HepG2 (cell line): ENCODE measurements around the gene FAM149A. TPM values are rescaled to one million over a fixed set of nuclear protein-coding genes. Genes with fewer than 3 reads are reported as not detected.
A peak's percentile ranks its signal among the peaks of the same experiment; 100 is the strongest.

ENCODE experiments used
- ATAC-seq: fragments of 200-7000 bp; cut with Tn5 transposase; 3 replicates; pipeline ENCODE4 v1.9.1; 2020; ENCODE audit warnings: mild to moderate bottlenecking, moderate library complexity
- BruUV-seq: library from RNA; stranded (reverse); fragments of 400-500 nt; replicated peaks from 2 replicates; lab custom pipeline; 2021; lab: Mats Ljungman, UMichigan
- CTCF ChIA-PET: fragments of 300-600 bp; formaldehyde crosslinking; extraction: SDS; loops from one replicate; lab custom pipeline; 2021; ENCODE audit warnings: low total read pairs, inconsistent platforms, low intra/inter-chr PET ratio; lab: Yijun Ruan, JAX
- POLR2A ChIA-PET: fragments of 350-600 bp; sonication (Branson Sonifier 250); formaldehyde crosslinking; loops from one replicate; lab custom pipeline; 2020; ENCODE audit warnings: antibody characterized with exemption, inconsistent platforms; lab: Yijun Ruan, JAX
- DNase-seq: peaks from one replicate; pipeline ENCODE4 v3.0.0-alpha.2; 2015; ENCODE audit warnings: low spot score
- FAIRE-seq: peaks from 3 replicates; lab custom pipeline; 2011; peaks lifted over from hg19 to GRCh38; lab: Jason Lieb, UNC
- H2AFZ ChIP-seq: one replicate; pipeline ENCODE4 v1.6.1; 2011; ENCODE audit warnings: low read length, inconsistent platforms
- H3K27ac ChIP-seq: fragments of 300-600 bp; 3 replicates; pipeline ENCODE4 v1.8.0; 2011; ENCODE audit warnings: mixed run types, mild to moderate bottlenecking, mixed read lengths, low read length, inconsistent platforms; ENCODE audit not compliant: insufficient read depth; ENCODE audit errors: extremely low read length
- H3K27me3 ChIP-seq, 2 experiments: fragments of 200-600 bp in 1 of 2; 2 replicates in 1 of 2; 3 replicates in 1 of 2; pipeline versions ENCODE4 v1.6.0 to v1.8.0; 2011; ENCODE audit warnings: low read length in 2 of 2, mild to moderate bottlenecking in 2 of 2, moderate library complexity in 2 of 2, inconsistent platforms in 1 of 2; ENCODE audit not compliant: insufficient read depth in 2 of 2, control insufficient read depth in 1 of 2
- H3K36me3 ChIP-seq, 2 experiments: fragments of 200-600 bp in 1 of 2; replicated peaks in 1 of 2; 2 replicates in 1 of 2; 3 replicates in 1 of 2; pipeline versions ENCODE4 v1.5.1 to v1.8.0; 2011; ENCODE audit warnings: low read length in 2 of 2, inconsistent platforms in 1 of 2; ENCODE audit not compliant: insufficient read depth in 2 of 2, control insufficient read depth in 1 of 2
- H3K4me1 ChIP-seq: 2 replicates; pipeline ENCODE4 v1.5.1; 2012; ENCODE audit warnings: low read length, inconsistent platforms; ENCODE audit not compliant: insufficient read depth
- H3K4me2 ChIP-seq: 2 replicates; pipeline ENCODE4 v1.6.0; 2011; ENCODE audit warnings: low read depth, low read length, inconsistent platforms
- H3K4me3 ChIP-seq, 3 experiments: fragments of 200-600 bp in 1 of 3; sonication (generic), shearing (Covaris generic) in 1 of 3; replicated peaks in 1 of 3; 2 replicates each; pipeline ENCODE4 v1.5.1; 2011 to 2016; ENCODE audit warnings: low read length in 3 of 3, inconsistent platforms in 2 of 3, low read depth in 2 of 3, mild to moderate bottlenecking in 2 of 3, control low read depth in 1 of 3, mixed read lengths in 1 of 3; ENCODE audit not compliant: insufficient read depth in 1 of 3
- H3K79me2 ChIP-seq: one replicate; pipeline ENCODE4 v1.6.1; 2011; ENCODE audit warnings: low read length, inconsistent platforms; ENCODE audit not compliant: insufficient read depth
- H3K9ac ChIP-seq: 2 replicates; pipeline ENCODE4 v1.6.0; 2011; ENCODE audit warnings: mild to moderate bottlenecking, low read depth, low read length, inconsistent platforms; ENCODE audit not compliant: insufficient read depth
- H3K9me3 ChIP-seq: 2 replicates; pipeline ENCODE4 v1.5.1; 2012; ENCODE audit warnings: mild to moderate bottlenecking, low read length
- H4K20me1 ChIP-seq: 2 replicates; pipeline ENCODE4 v1.6.0; 2011; ENCODE audit warnings: inconsistent platforms, mild to moderate bottlenecking, low read length, moderate library complexity; ENCODE audit not compliant: insufficient read depth
- CENPT ChIP-seq: sonication (generic); formaldehyde crosslinking; IDR thresholded peaks from 2 replicates; pipeline ENCODE4 v1.8.0; 2022; ENCODE audit warnings: low read depth, mild to moderate bottlenecking, moderate library complexity, missing genetic modification reagents
- CENPX ChIP-seq: sonication (generic); formaldehyde crosslinking; IDR thresholded peaks from 2 replicates; pipeline ENCODE4 v1.9.0; 2021; ENCODE audit warnings: mild to moderate bottlenecking, missing genetic modification reagents, moderate library complexity
- DNMT1 ChIP-seq: sonication (generic); formaldehyde crosslinking; IDR thresholded peaks from 2 replicates; pipeline ENCODE4 v1.5.1; 2020; ENCODE audit warnings: mild to moderate bottlenecking, missing genetic modification reagents
- HINFP ChIP-seq: sonication (generic); formaldehyde crosslinking; IDR thresholded peaks from 2 replicates; pipeline ENCODE4 v1.4.0; 2020; ENCODE audit warnings: low read depth, mild to moderate bottlenecking, missing genetic modification reagents
- IRF2 ChIP-seq: IDR thresholded peaks from 2 replicates; pipeline ENCODE4 v1.6.1; 2018; ENCODE audit warnings: missing genetic modification reagents, missing compliant biosample characterization
- MAFF ChIP-seq: IDR thresholded peaks from 2 replicates; pipeline ENCODE4 v1.6.1; 2011; ENCODE audit warnings: low read depth, low read length, improper control_type of control experiment
- MAFK ChIP-seq, 2 experiments: IDR thresholded peaks in 1 of 2; conservative IDR thresholded peaks in 1 of 2; 2 replicates each; pipeline ENCODE4 v1.6.1; 2011; ENCODE audit warnings: improper control_type of control experiment in 2 of 2, low read length in 2 of 2
- MBD4 ChIP-seq: IDR thresholded peaks from 2 replicates; pipeline ENCODE4 v1.6.1; 2012; ENCODE audit warnings: low read length, inconsistent platforms, borderline replicate concordance
- NR2F2 ChIP-seq: IDR thresholded peaks from 2 replicates; pipeline ENCODE4 v1.6.1; 2012; ENCODE audit warnings: low read depth, inconsistent platforms, borderline replicate concordance
- RCOR2 ChIP-seq: IDR thresholded peaks from 2 replicates; pipeline ENCODE4 v1.6.1; 2016; ENCODE audit warnings: missing biosample characterization, missing genetic modification reagents
- SMAD1 ChIP-seq: sonication (generic); formaldehyde crosslinking; IDR thresholded peaks from 2 replicates; pipeline ENCODE4 v1.4.0; 2020; ENCODE audit warnings: missing genetic modification reagents, low read depth, mild to moderate bottlenecking, borderline replicate concordance
- ZMAT3 ChIP-seq: sonication (generic); formaldehyde crosslinking; conservative IDR thresholded peaks from 2 replicates; pipeline ENCODE4 v1.7.0; 2021; ENCODE audit warnings: missing genetic modification reagents
- ZNF205 ChIP-seq: IDR thresholded peaks from 2 replicates; pipeline ENCODE4 v1.6.1; 2018; ENCODE audit warnings: missing biosample characterization, missing genetic modification reagents
- ZNF326 ChIP-seq: sonication (generic); formaldehyde crosslinking; IDR thresholded peaks from 2 replicates; pipeline ENCODE4 v1.4.0; 2020; ENCODE audit warnings: missing genetic modification reagents, borderline replicate concordance
- ZNF781 ChIP-seq: sonication (generic); formaldehyde crosslinking; IDR thresholded peaks from 2 replicates; pipeline ENCODE4 v1.5.1; 2020; ENCODE audit warnings: borderline replicate concordance, mild to moderate bottlenecking, missing genetic modification reagents; ENCODE audit errors: not compliant biosample characterization
- WGBS: methylation state at CpG from one replicate; pipeline ENCODE4 v1.1.6; 2017; ENCODE audit warnings: low lambda C conversion rate; 5-methylcytosine and 5-hydroxymethylcytosine counted together
- in situ Hi-C: cut with HindIII; loops from 2 replicates; pipeline ENCODE4 v1.10.0; 2017; ENCODE audit warnings: low pct_unique_long_range_greater_than_20kb; ENCODE audit not compliant: extremely low pct_ligation_motif_present
- intact Hi-C: fragments of 100-400 bp; cut with micrococcal nuclease; formaldehyde crosslinking; loops from one replicate; pipeline ENCODE4 v1.10.0; 2022; ENCODE audit not compliant: unreplicated experiment
- polyA plus RNA-seq, 8 experiments: library from polyadenylated mRNA; depleted of rRNA in 3 of 8; stranded (reverse) in 7 of 8; unstranded in 1 of 8; fragments of >200 nt; fragmentation: Illumina TruSeq in 4 of 8; extraction: Trizol in 4 of 8; gene quantifications; 2 replicates each; pipeline versions ENCODE4 v1.2.1 to v1.2.3, GENCODE V29; 2011 to 2016; ENCODE audit warnings: low read depth in 4 of 8, missing spikeins in 1 of 8, mixed read lengths in 1 of 8; ENCODE audit not compliant: insufficient read depth in 1 of 8
- total RNA-seq, 5 experiments: library from RNA; depleted of rRNA; stranded (reverse); fragments of >200 nt; fragmentation: Illumina TruSeq; extraction: Trizol; gene quantifications; 2 replicates each; pipeline ENCODE4 v1.2.3, GENCODE V29; 2016; ENCODE audit warnings: low read depth in 1 of 5

FAM149A gene
- total and polyA plus RNA-seq, 2 of the 13 experiments (the other 11 are each of a cell fraction or from before 2014, with no cell fraction given): not detected

GRCh38 chr4:186161138-186161537, 56.6 kb downstream of the FAM149A start:
- CTCF ChIA-PET: no interaction called here
- no peak for DNase-seq
- POLR2A ChIA-PET: no interaction called here

GRCh38 chr4:186166852-186167512, 62.5 kb downstream of the FAM149A start:
- ATAC-seq (no peak), DNase-seq (no peak)
- 45% methylated on average over 15 of the region's 15 CpGs for WGBS

More at GRCh38 chr4:186161138-186161537, 56.6 kb downstream of the FAM149A start:
- FAIRE-seq (no peak), ATAC-seq (no peak)
- no peaks in the 10 kb centered on the region for H4K20me1 ChIP-seq
- no peak overlapping the region for H3K9ac ChIP-seq
- in situ Hi-C loops: no loop called here
- no peaks in the 10 kb centered on the region for H3K9me3 ChIP-seq
- H3K79me2 ChIP-seq: no peaks in the 10 kb centered on the region
- H3K4me1 ChIP-seq: no peaks in the 10 kb centered on the region
- H3K27ac ChIP-seq: no peak overlapping the region
- no peak overlapping the region for H3K4me3 ChIP-seq
- TF ChIP-seq IRF2 (CRISPR knock-in tag): no peak
- no peak for TF ChIP-seq CENPT (CRISPR knock-in tag)
- no peak for TF ChIP-seq MBD4
- TF ChIP-seq SMAD1 (CRISPR knock-in tag): no peak
- TF ChIP-seq ZMAT3: no peak
- TF ChIP-seq ZNF205: no peak
- no peak for TF ChIP-seq CENPX (CRISPR knock-in tag)
- TF ChIP-seq MAFF: no peak
- no peak for TF ChIP-seq ZNF781 (CRISPR knock-in tag)
- peaks cover 4 to 15% of the 10 kb centered on the region in 2 experiments; a peak in 3 of 5 replicates for H3K27me3 ChIP-seq
- intact Hi-C loops: no loop called here
- no TSS peak for BruUV-seq
- WGBS: 39% methylated on average over 6 of the region's 6 CpGs
- no peaks in the 10 kb centered on the region for H3K36me3 ChIP-seq
- no peak overlapping the region for H2AFZ ChIP-seq
- H3K4me2 ChIP-seq: no peak overlapping the region

More at GRCh38 chr4:186166852-186167512, 62.5 kb downstream of the FAM149A start:
- TF ChIP-seq NR2F2 (no peak), DNMT1 (CRISPR knock-in tag) (no peak), MAFF (peak; percentile 94), ZNF326 (no peak), MAFK (conservative IDR thresholded peaks at IDR 0.05 in 1 of 2, IDR thresholded peaks at IDR 0.05 in 1 of 2; ENCODE audit: low read length in 2 of 2) (peak; percentile 92 to 95), RCOR2 (CRISPR knock-in tag) (no peak), HINFP (CRISPR knock-in tag) (no peak)
- TF ChIP-seq, all 625 proteins: peak for 2
- ChIA-PET CTCF (no interaction called here), POLR2A (no interaction called here)
- no peaks in the 10 kb centered on the region for H3K36me3 ChIP-seq
- H3K9ac ChIP-seq: no peak overlapping the region
- H3K4me1 ChIP-seq: peaks cover 37% of the 10 kb centered on the region
- peaks cover 3 to 9% of the 10 kb centered on the region in 2 experiments; a peak in 3 of 5 replicates for H3K27me3 ChIP-seq
- no peak overlapping the region for H3K27ac ChIP-seq
- H2AFZ ChIP-seq: no peak overlapping the region
- no peak for FAIRE-seq
- in situ Hi-C loops: no loop called here
- H3K79me2 ChIP-seq: no peaks in the 10 kb centered on the region
- no peaks in the 10 kb centered on the region for H4K20me1 ChIP-seq
- intact Hi-C loops: no loop called here
- no peaks in the 10 kb centered on the region for H3K9me3 ChIP-seq
- no peak overlapping the region for H3K4me2 ChIP-seq
- no peak overlapping the region for H3K4me3 ChIP-seq
- BruUV-seq: no TSS peak
